GM21447 (cell line): ENCODE data around the gene TULP1.
"Not testable (repeated sequence)": the region's sequence is repeated elsewhere in the genome, so short reads cannot be mapped to it uniquely, and the experiment has no call there.

Experiments
- ATAC-seq: cut with Tn5 transposase; IDR thresholded peaks from one replicate; pipeline ENCODE4 v1.9.1; 2021; ENCODE audit not compliant: unreplicated experiment

The TULP1 gene

GRCh38 chr6:35522151-35522550 lies 9.5 kb upstream of the TULP1 start:
- no peak for ATAC-seq

GRCh38 chr6:35521235-35521634 lies 8.5 kb upstream of the TULP1 start:
- no peak for ATAC-seq

- ATAC-seq = no peak
These were observed 6.8 kb upstream of the TULP1 start for GRCh38 chr6:35519313-35520015.

DNA sequence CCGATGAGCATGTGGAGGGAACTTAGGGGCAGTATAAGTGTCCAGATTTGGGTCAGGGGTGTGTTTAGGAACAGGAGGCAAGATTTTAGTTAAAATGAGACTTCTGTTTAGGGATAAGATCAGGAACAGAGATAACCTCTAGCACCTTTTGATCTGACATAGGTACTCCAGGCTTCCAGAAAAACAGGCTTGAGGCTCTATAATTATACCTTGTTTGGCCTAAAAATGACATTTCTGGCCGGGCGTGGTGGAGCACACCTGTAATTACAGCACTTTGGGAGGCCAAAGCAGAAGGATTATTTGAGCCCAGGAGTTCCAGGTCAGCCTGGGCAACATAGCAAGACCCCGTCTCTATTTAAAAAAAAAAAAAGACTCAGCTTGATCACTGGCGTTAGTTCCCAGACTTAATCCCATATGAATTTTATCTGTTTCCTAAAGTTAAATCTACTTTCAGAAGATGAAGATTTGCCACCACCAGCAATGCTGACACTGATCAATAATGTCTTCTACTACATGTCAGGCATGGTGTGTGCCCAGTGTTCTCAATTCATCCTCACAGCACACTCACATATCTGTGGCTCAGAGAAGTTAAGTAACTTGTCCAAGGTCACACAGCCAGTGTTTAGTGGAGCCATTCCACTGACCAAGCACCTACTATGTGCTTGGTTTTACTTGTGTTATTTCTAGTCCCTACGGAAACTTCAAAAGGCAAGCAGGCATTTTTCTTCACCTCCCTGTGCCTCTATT lies 6.0 kb upstream of the TULP1 start:
- no peak for ATAC-seq

- not testable (repeated sequence) for ATAC-seq
These were observed 5.3 kb upstream of the TULP1 start for GRCh38 chr6:35517978-35518377.

DNA sequence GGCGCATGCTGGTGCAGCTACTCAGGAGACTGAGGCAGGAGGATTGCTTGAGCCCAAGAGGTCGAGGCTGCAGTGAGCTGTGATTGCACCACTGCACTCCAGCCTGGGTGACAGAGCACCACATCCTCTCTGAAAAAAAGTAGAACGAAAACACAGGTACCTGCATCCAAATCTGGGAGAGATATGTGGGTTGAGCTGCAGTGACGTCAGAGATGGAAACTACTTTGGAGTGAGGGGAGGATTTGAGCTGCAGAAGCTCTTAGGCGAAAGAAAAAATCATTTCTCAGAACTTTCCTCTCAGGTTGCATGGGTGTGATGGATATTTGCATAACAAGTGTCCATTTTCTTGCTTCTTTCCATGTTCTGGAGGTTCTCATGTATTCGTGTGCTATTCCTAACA lies 4.0 kb upstream of the TULP1 start:
- ATAC-seq = no peak

- not testable (repeated sequence) for ATAC-seq
These were observed 3.2 kb upstream of the TULP1 start for GRCh38 chr6:35515939-35516338.

DNA sequence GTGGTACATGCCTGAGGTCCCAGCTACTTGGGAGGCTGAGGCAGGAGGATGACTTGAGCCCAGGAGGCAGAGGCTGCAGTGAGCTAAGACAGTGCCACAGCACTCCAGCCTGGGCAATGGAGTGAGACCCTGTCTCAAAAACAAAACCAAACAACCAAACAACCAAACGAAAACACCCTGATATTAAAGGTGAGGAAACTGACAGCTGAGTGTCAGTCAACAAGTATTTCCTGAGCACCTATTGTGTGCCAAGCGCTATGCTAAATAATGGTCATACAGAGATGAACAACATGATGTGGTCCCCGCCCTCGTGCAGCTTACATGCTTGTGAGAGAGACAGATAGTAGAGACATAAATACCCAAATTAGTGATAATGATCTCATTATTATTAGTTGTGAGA lies 1.9 kb upstream of the TULP1 start:
- no peak for ATAC-seq

- no peak for ATAC-seq
These were observed 690 bp downstream of the TULP1 start for GRCh38 chr6:35512006-35512405.

GRCh38 chr6:35511562-35511941 lies 1.1 kb downstream of the TULP1 start:
- no peak for ATAC-seq

DNA sequence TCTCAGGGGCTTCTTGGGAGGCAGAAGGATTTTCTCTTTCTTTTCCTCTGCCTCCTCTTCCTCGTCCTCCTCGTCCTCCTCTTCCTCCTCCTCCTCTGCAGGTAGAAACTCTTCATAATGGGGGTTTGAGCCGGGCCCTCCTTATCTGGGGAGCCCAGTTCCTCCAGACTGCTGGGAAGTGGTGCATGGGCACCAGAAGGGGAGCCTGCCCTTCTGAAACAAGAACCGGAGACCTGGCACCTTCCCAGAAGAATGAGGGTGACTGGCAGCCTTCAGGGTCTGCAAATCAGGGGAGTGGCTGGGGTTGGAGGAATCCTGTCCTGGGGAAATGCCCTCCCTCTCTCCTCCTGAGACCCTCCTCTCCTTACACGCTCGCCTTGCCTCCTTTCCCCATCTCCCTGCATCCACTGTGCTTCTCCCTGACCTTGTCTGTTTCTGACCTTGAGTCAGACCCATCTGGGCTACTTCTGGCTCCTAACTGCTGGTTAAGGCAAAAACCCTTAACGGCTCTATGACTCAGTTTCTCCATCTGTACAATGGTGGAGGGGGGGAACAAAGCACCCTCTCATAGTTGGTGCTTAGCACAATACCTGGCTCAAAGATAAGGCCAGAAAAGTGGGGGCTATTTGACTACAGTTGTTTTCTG lies 1.7 kb downstream of the TULP1 start:
- no peak for ATAC-seq

DNA sequence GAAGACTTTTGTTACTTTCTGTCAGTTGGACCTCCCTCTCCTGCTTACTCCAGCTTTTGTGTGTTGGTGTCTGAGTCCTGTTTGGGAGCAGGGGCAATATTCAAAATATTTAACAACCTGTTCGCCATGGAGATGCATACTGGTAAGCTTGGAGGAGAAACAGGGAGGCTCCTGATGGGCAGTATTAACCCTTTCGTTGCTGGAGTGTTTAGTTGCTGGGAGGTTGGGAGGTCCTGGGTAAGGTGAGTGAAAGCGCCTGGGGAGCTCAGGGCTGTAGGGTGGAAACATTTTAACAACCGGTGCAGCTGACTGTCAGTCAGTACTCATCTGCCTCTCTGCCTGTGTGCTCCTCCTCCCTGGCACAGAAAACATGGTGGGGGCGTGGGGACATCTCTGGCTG lies 4.2 kb downstream of the TULP1 start:
- ATAC-seq = no peak

GRCh38 chr6:35508027-35508426 lies 4.7 kb downstream of the TULP1 start:
- no peak for ATAC-seq

- ATAC-seq = no peak
These were observed 5.5 kb downstream of the TULP1 start for GRCh38 chr6:35507221-35507620.

DNA sequence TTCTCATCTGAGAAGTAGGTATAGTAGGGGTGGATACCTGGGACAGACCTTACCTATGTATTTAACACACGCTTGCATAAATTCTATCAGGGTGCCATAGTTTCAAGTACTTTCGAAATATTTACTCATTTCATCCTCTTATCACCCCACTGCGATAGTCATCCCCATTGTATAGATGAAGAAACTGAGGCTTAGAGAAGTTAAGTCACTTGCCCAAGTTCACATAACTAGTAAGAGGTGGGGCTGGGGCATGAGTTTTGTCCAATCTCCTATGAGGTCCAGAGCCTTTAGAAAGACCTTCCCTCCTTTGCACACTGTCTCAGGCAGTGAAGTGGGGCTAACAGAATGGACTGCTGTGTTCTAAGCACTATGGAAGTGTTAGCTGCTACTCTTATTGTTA lies 6.2 kb downstream of the TULP1 start:
- ATAC-seq = no peak

- no peak for ATAC-seq
These were observed 6.7 kb downstream of the TULP1 start for GRCh38 chr6:35505999-35506412.

DNA sequence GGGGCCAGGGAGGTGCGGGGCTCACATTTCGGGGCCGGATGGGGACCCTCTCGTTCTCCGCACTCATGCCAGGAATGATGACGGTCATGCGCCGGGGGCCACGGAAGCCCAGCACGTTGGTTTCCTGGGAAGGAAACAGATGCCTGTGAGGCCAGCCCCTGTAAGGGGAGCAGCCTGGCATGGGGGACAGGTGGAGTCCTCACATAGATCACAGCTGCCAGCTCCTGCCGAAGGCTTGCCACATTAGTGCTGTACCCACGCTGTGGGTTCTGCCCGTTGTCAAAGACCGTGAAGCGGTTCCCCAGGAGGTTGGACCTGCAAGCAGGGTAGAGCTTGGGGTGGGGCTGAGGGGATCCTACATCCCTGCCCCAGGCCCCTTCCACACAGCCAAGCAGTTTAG lies 9.2 kb downstream of the TULP1 start:
- ATAC-seq = no peak

DNA sequence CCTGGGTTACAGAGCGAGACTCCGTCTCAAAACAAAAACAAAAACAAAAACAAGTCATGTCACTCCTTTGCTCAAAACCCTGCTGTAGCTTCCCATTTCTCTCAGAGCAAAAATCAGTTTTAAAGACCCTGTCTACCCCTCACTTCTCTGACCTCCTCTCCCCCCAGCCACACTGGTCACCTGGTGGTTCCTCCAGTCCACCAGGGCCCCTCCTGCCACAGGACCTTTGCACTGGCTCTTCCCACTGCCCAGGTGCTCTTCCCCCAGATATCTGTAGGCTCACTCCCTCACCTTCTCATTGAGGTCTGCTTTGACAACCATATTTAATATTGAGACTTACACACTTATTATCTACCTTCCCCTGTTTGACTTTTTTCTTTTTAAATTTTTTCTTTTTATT lies 10.9 kb downstream of the TULP1 start:
- no peak for ATAC-seq

- ATAC-seq = no peak
These were observed 11.9 kb downstream of the TULP1 start for GRCh38 chr6:35500782-35501181.

- ATAC-seq = no peak
These were observed 13.3 kb downstream of the TULP1 start for GRCh38 chr6:35499372-35499771.

GRCh38 chr6:35498422-35499067 lies 14.2 kb downstream of the TULP1 start:
- ATAC-seq = no peak
